Aorta (tissue), 5 donors: ENCODE measurements around the gene RHO. TPM values are rescaled to one million over a fixed set of nuclear protein-coding genes. Genes with fewer than 3 reads are reported as not detected.
"Not testable (repeated sequence)": the region's sequence is repeated elsewhere in the genome, so short reads cannot be mapped to it uniquely, and the experiment has no call there.

ENCODE experiments used
- ATAC-seq: fragments of 200-7000 bp; cut with Tn5 transposase; one replicate; pipeline ENCODE4 v1.9.1; 2022; ENCODE audit warnings: moderate library complexity; ENCODE audit not compliant: low FRiP score
- DNase-seq, 2 donors: peaks; one replicate each; pipeline ENCODE4 v3.0.0-alpha.2; 2020
- H3K27ac ChIP-seq, 2 donors: one replicate each; pipeline ENCODE4 v1.5.1; 2013; ENCODE audit warnings: low read length in 2 of 2, mild to moderate bottlenecking in 2 of 2, moderate library complexity in 2 of 2, control low read depth in 1 of 2, inconsistent platforms in 1 of 2, low read depth in 1 of 2
- H3K27me3 ChIP-seq, 2 donors: one replicate each; pipeline ENCODE4 v1.6.1; 2013; ENCODE audit warnings: control low read depth in 1 of 2, low read length in 1 of 2, mild to moderate bottlenecking in 1 of 2, moderate library complexity in 1 of 2; ENCODE audit not compliant: insufficient read depth in 2 of 2, control insufficient read depth in 1 of 2
- H3K36me3 ChIP-seq, 2 donors: one replicate each; pipeline ENCODE4 v1.6.1; 2013; ENCODE audit warnings: control low read depth in 1 of 2, low read length in 1 of 2, mild to moderate bottlenecking in 1 of 2; ENCODE audit not compliant: insufficient read depth in 2 of 2, control insufficient read depth in 1 of 2
- H3K4me1 ChIP-seq, 2 donors: one replicate each; pipeline ENCODE4 v1.6.1; 2013; ENCODE audit warnings: low read length in 2 of 2, control low read depth in 1 of 2, mild to moderate bottlenecking in 1 of 2, moderate library complexity in 1 of 2; ENCODE audit not compliant: insufficient read depth in 2 of 2, control insufficient read depth in 1 of 2
- H3K4me3 ChIP-seq, 2 donors: one replicate each; pipeline ENCODE4 v1.5.1; 2013; ENCODE audit warnings: low read length in 2 of 2, control low read depth in 1 of 2, mild to moderate bottlenecking in 1 of 2
- H3K9me3 ChIP-seq: one replicate; pipeline ENCODE4 v1.6.1; 2013; ENCODE audit warnings: mild to moderate bottlenecking, low read length; ENCODE audit not compliant: control insufficient read depth
- WGBS, 2 donors: extraction: QIAGEN DNeasy Blood & Tissue Kit; methylation state at CpG; one replicate each; pipeline ENCODE4 v1.1.7; 2013; 5-methylcytosine and 5-hydroxymethylcytosine counted together
- intact Hi-C, 2 donors: fragments of 100-400 bp; cut with DNase I; formaldehyde crosslinking; loops; one replicate each; pipeline versions ENCODE4 v1.14.2 to v1.15.0; 2022
- polyA plus RNA-seq, 2 donors: library from polyadenylated mRNA; stranded (reverse); fragments of 200-250 nt; gene quantifications; one replicate each; pipeline ENCODE4 v1.2.3, GENCODE V29; 2013
- total RNA-seq, 2 donors: library from RNA; stranded (reverse); fragmentation: NEBNext Ultra II Directional; extraction: Animal tissue kit (Norgen Biotek cat#: 25700); gene quantifications; one replicate each; pipeline ENCODE4 v1.2.1, GENCODE V29; 2021
- donor health status: healthy with polysubstance abuse.
- donor health status: Bipolar disorder and iron deficiency.
- donor health status: DM: no; HTN: no; CAD: no.
- donor health status: DM: no; HTN: no; CAD: no.
- donor health status: DM: yes; HTN: yes; CAD: no.

The RHO gene
- total and polyA plus RNA-seq, 4 donors: 0.15 TPM; not detected in 3

DNA sequence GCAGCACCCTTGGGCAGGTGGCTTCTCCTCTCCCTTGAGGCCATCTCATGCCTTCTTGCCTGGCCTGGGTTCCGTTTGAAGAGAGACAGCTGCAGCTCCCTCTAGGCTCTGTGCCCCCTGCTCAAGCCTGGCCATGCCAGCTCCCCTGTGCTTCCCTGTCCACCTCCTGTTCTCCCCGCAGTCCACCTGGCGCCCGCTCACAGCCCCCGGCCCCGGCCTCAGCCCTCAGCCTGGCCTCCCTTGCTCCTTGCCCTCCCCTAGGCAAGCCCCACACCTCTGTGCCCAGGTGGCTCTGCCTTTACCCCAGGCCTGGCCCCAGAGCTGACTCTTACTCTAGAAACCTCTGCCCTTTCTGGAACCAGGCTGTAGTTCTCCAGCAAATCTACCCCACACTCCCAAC, 13.9 kb upstream of the RHO start:
- H3K36me3 ChIP-seq: peaks cover 0 to 3% of the 10 kb centered on the region in 2 donors
- 94 to 95% methylated on average over 6 of the region's 6 CpGs for WGBS, 2 donors
- H3K9me3 ChIP-seq: no peaks in the 10 kb centered on the region

DNA sequence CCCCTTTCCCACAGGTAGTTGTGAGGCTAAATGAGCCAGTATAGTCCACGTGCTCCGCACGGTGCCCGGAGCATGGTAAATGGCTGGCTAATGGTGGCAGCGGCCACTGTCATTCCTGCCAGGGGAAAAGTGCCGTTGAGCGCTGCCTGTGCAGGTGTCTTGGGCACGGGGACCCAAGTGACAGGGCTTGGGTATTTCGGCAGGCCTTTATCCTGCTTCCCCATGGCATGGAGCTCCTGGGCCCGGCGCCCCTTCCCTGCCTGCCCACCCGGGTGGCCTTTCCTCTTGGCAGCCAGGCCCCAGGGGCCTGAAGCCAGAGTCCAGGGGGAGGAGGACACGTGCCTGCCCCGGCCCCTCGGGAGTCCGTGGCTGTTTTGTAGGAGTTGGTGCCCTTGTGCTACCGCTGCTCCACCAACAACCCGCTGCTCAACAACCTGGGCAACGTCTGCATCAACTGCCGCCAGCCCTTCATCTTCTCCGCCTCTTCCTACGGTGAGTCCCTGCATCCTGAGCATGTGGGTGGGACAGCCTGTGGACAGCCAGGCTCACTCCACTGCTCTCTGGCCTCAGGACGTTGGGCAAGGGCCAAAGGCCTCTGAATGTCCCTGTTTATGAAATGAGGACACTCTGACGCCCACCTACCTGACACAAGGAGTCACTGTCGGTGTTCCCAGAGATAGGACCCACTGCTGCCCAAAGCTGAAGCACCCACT, 13.2 kb upstream of the RHO start:
- H3K36me3 ChIP-seq, H3K27ac ChIP-seq, ATAC-seq, H3K9me3 ChIP-seq, DNase-seq, H3K4me3 ChIP-seq, H3K27me3 ChIP-seq, H3K4me1 ChIP-seq, intact Hi-C loops: not testable (repeated sequence)
- 86 to 87% methylated on average over 17 to 22 of the region's 25 CpGs for WGBS, 2 donors

More for the DNA sequence above, 13.9 kb upstream of the RHO start:
- Histone ChIP-seq H3K4me1 (no peaks in the 10 kb centered on the region), H3K27ac (no peak overlapping the region), H3K4me3 (no peak overlapping the region), H3K27me3 (no peaks in the 10 kb centered on the region)
- DNase-seq (no peak), ATAC-seq (no peak)
- intact Hi-C loops: no loop called here

DNA sequence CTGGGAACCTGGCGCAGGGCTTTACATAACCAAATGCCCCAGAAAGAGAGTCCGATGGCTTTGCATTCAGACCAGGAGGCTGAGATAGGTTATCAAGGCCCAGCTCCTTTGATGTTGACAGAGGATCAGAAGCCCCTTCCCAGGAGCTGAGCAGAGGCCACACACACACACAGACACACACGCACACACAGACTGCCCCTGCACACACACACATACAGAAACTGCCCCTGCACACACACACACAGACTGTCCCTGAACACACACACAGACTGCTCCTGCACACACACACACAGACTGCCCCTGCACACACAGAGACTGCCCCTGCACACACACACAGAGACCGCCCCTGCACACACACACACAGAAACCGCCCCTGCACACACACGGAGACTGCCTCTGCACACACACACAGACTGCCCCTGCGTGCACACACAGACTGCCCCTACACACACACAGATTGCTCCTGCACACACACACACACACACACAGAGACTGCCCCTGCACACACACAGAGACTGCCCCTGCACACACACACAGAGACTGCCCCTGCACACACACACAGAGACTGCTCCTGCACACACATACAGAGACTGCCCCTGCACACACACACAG, 12.5 kb upstream of the RHO start:
- DNase-seq, H3K4me1 ChIP-seq, H3K27me3 ChIP-seq, H3K36me3 ChIP-seq, ATAC-seq, intact Hi-C loops, H3K27ac ChIP-seq, H3K9me3 ChIP-seq, H3K4me3 ChIP-seq: not testable (repeated sequence)
- WGBS, 2 donors: 92 to 93% methylated on average over 6 to 7 of the region's 7 CpGs

DNA sequence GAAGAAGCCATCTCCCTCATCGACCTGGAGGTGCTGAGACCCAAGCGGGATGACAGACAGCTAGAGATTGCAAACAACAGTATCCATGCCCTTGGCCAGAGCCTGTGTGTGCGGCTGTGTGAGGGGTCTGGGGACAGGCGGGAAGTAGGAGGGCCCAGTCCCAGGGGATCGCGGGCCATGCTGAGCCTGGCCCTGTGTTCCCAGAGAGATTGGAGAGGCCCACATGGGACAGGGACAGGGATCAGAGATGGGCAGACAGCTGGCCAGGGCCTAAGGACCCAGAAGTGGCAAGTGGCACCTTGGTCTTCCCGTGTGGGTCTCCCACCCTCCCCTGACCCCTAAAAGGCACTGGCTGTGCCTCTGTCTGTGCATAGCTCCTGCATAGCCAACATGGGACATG, 10.9 kb upstream of the RHO start:
- WGBS, 2 donors: 82 to 89% methylated on average over 7 of the region's 7 CpGs
- Histone ChIP-seq H3K27me3 (no peaks in the 10 kb centered on the region), H3K9me3 (no peaks in the 10 kb centered on the region), H3K27ac (no peak overlapping the region), H3K4me3 (no peak overlapping the region), H3K4me1 (no peaks in the 10 kb centered on the region), H3K36me3 (peaks cover 0 to 3% of the 10 kb centered on the region in 2 donors)
- intact Hi-C loops: no loop called here
- ATAC-seq: no peak
- no peak for DNase-seq

DNA sequence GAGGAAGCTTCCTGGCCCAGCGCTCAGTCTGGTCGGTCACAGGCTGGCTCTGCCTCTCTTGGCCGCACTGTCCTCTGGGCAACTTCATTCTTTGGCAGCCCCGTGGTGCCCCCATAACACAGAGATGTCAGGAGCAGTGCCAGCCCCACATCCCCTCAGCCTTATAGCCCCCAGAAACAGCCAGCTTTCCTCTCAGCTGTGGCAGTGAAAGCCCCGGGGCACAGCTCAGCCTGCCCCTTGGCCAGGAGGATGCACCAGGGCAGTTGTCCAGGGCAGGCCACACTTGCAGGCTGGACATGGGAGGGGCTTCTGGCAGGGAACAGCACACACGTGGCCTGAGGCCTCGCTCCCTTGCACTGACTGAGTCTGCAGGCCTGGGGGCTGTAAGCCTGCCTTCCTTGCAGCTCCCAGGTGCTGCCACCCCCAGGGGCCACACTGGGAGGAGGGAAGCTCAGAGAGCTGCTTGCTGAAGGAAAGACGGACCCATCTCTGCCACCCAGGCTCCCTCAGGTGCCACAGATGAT, 10.3 kb upstream of the RHO start:
- Histone ChIP-seq H3K36me3 (no peaks in the 10 kb centered on the region), H3K27me3 (no peaks in the 10 kb centered on the region), H3K4me1 (no peaks in the 10 kb centered on the region), H3K4me3 (no peak overlapping the region), H3K9me3 (no peaks in the 10 kb centered on the region), H3K27ac (no peak overlapping the region)
- ATAC-seq (no peak), DNase-seq (no peak)
- intact Hi-C loops: no loop called here
- WGBS, 2 donors: 60 to 64% methylated on average over 8 of the region's 8 CpGs

DNA sequence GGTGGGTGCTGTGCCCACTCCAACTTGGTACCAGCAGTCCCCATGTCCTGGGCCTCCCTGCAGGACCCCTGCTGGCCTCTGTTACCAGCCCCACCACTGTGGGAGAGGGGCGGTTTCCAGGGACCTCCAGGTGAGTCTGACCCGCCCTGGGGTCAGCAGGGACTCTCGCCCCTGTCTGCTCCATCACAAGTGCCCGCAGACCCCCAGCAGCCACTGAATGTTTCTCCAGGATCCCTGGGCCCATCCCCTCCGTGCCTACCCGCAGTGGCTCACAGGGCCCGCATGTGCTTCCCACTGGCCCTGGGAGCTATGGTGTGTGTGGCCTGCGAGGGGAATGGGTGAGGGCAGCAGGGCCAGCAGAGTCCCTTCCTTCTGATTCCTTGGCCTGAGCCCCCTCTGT, 9.9 kb upstream of the RHO start:
- Histone ChIP-seq H3K9me3 (no peaks in the 10 kb centered on the region), H3K27ac (no peak overlapping the region), H3K36me3 (no peaks in the 10 kb centered on the region), H3K27me3 (no peaks in the 10 kb centered on the region), H3K4me1 (no peaks in the 10 kb centered on the region), H3K4me3 (no peak overlapping the region)
- intact Hi-C loops: no loop called here
- 91 to 96% methylated on average over 7 to 8 of the region's 8 CpGs for WGBS, 2 donors
- ATAC-seq (no peak), DNase-seq (no peak)

DNA sequence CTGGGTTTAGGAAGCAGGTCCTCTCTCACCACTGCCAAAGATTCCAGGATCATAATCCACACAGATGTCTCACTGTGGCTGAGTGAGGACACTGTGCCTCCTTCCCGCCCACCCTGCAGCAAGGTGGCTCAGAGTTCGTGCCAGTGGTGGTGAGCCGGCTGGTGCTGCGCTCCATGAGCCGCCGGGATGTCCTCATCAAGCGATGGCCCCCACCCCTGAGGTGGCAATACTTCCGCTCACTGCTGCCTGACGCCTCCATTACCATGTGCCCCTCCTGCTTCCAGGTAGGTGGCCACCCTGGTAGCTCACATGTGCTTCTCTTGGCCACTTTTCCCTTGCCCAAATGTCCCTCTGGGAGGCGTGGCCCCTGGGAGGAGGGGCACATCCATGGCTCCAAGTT, 9.0 kb upstream of the RHO start:
- Histone ChIP-seq H3K4me3 (no peak overlapping the region), H3K27me3 (no peaks in the 10 kb centered on the region), H3K36me3 (no peaks in the 10 kb centered on the region), H3K9me3 (no peaks in the 10 kb centered on the region), H3K4me1 (no peaks in the 10 kb centered on the region), H3K27ac (no peak overlapping the region)
- DNase-seq (no peak), ATAC-seq (no peak)
- intact Hi-C loops: no loop called here
- 95 to 99% methylated on average over 10 of the region's 10 CpGs for WGBS, 2 donors

DNA sequence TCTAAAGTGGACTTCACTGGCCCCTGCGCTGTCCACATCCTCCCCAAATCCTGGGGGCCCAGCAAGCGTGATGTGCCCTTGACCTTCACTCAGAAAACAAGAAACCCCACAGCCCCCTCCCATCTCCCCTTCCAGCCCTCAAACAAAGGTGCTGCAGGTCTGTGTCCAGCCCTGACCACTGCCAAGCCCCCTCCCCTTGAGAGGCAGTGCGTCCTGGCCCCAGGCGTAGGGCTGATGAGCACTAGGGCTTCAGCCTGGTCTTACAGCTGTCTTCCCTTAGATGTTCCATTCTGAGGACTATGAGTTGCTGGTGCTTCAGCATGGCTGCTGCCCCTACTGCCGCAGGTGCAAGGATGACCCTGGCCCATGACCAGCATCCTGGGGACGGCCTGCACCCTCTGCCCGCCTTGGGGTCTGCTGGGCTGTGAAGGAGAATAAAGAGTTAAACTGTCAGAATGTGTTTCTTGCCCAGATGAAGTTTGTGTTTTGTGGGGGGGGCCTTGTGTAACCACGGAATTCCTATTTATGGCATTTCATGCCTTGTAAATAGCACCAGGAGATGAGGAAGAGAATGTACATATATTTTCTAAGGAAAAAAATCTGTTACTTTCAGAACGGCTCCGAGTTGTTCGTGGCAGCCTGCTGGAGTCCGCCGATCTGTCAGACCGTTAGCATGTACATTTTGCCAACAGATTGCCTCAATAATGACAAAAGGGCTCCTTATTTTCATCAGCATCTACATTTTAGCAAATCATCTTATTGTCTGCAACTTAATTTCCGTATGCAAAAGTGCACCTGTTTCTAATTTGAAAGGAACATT, 8.3 kb upstream of the RHO start:
- no peak for ATAC-seq
- no peaks in the 10 kb centered on the region for H3K36me3 ChIP-seq
- 89 to 94% methylated on average over 15 of the region's 15 CpGs for WGBS, 2 donors
- intact Hi-C loops: no loop called here
- H3K9me3 ChIP-seq: no peaks in the 10 kb centered on the region
- H3K4me1 ChIP-seq: no peaks in the 10 kb centered on the region
- H3K4me3 ChIP-seq: no peak overlapping the region
- no peak overlapping the region for H3K27ac ChIP-seq
- no peak for DNase-seq
- no peaks in the 10 kb centered on the region for H3K27me3 ChIP-seq
